ENCODE measurements around the gene TBXAS1.

Gene TBXAS1

GRCh38 chr7:140021603-140022002 lies 192.5 kb downstream of the TBXAS1 start:
- peaks cover 32% of the 10 kb centered on the region for H3K36me3 Mint-ChIP-seq
- no peaks in the 10 kb centered on the region for H3K4me1 Mint-ChIP-seq
- no peaks in the 10 kb centered on the region for H3K9me3 Mint-ChIP-seq
- H3K4me3 Mint-ChIP-seq = no peak overlapping the region
- DNase-seq = no peak
- no peak overlapping the region for H3K27ac Mint-ChIP-seq
- CTCF ChIA-PET = no interaction called here
- no peaks in the 10 kb centered on the region for H3K27me3 Mint-ChIP-seq

DNA sequence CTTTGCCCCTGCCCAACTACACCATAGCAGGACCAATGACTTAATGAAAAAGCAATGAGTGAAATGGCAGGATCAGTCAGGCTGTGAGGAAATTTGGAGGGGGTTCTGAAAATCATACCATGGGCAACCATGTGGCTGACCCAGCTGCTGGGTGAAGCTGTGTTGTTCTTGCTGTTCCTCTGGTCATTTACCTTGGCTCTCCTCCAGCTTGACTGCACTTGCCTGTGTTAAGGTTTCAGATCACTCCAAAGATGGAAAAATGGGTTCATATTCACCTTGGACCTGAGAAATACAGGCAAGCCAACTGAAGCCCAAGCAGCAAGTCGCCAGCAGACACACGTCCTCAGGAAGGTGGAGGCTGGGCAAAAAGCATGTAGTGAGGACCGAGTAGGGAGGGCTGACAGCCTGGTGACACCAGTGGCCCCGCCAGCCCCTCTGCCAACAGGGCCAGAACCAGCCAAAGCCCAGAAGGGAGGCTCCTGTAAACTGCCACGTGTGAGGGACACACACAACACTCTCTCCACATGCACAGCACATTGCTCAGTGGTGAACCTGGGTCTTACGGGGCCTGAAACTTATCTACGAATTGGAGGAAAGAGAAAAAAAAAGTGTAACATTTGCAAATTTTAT lies 193.6 kb downstream of the TBXAS1 start:
- Mint-ChIP-seq H3K36me3 (peaks cover 33% of the 10 kb centered on the region), H3K27ac (no peak overlapping the region), H3K4me1 (no peaks in the 10 kb centered on the region), H3K9me3 (no peaks in the 10 kb centered on the region), H3K4me3 (no peak overlapping the region), H3K27me3 (no peaks in the 10 kb centered on the region)
- DNase-seq = no peak
- CTCF ChIA-PET = no interaction called here

DNA sequence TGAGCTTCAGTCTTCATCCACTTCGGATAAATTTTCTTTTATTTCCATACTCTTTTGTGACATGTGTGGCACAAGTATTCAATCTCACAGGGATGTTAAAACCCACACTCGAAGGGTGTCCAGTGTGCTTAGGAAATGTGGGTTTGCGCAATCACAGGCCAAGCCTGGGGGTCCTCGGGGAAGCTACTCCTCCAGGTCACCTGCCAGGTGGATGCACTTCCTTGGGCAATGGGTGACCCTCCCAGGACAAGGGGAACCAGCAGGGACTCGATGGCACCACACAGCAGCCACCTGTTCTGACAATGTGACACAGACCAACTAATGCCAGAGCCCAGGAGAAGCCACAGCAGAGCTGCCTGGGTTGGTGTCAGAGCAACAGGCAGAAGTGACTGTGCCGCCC lies 194.7 kb downstream of the TBXAS1 start:
- Mint-ChIP-seq H3K9me3 (no peaks in the 10 kb centered on the region), H3K27me3 (no peaks in the 10 kb centered on the region), H3K36me3 (peaks cover 40% of the 10 kb centered on the region), H3K4me1 (peaks cover 6% of the 10 kb centered on the region), H3K4me3 (no peak overlapping the region), H3K27ac (no peak overlapping the region)
- CTCF ChIA-PET = no interaction called here
- no peak for DNase-seq

DNA sequence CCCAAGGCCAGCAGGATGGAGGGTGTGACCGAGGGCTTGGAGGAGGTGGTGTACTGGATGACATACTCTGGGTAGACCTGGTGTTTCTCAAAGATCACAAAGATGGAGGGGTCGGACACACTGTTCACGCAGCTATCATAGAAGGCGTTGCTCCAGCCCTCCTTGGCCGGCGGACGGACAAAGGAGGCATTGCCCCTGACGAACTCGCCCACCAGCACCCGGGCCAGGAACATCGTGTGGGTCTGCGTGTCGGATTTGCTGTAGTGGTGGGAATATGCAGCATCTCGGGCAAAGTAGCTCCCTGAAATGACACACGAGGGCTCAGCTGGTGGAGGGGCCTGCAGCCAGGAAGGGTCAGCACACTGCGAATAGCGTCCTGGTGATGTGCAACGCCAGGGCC lies 195.5 kb downstream of the TBXAS1 start:
- H3K36me3 Mint-ChIP-seq = peaks cover 42% of the 10 kb centered on the region
- H3K9me3 Mint-ChIP-seq = no peaks in the 10 kb centered on the region
- no peak overlapping the region for H3K27ac Mint-ChIP-seq
- CTCF ChIA-PET = no interaction called here
- H3K27me3 Mint-ChIP-seq = no peaks in the 10 kb centered on the region
- H3K4me1 Mint-ChIP-seq = peaks cover 6% of the 10 kb centered on the region
- no peak overlapping the region for H3K4me3 Mint-ChIP-seq
- DNase-seq = no peak

DNA sequence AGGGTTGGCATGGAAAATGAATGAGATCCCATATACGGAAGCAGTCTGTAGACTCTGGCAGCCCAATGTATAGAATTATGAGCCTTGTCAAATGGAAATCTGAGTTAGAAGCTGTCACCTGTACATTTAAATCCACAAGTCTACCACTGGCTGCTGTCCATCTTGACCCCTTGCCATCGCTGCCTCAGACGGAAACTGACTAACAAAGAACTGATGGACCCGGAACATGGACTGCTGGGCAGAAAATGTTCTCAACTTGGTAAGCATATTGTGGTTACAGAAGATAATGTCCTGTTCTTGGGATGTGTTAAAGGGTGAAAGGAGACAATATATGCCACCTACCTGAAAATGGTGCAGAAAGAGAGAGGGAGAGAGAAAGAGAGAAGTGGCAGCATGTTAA lies 196.2 kb downstream of the TBXAS1 start:
- CTCF ChIA-PET = no interaction called here
- Mint-ChIP-seq H3K9me3 (no peaks in the 10 kb centered on the region), H3K4me3 (no peak overlapping the region), H3K27me3 (no peaks in the 10 kb centered on the region), H3K36me3 (peaks cover 44% of the 10 kb centered on the region), H3K4me1 (peaks cover 6% of the 10 kb centered on the region), H3K27ac (no peak overlapping the region)
- DNase-seq = no peak

DNA sequence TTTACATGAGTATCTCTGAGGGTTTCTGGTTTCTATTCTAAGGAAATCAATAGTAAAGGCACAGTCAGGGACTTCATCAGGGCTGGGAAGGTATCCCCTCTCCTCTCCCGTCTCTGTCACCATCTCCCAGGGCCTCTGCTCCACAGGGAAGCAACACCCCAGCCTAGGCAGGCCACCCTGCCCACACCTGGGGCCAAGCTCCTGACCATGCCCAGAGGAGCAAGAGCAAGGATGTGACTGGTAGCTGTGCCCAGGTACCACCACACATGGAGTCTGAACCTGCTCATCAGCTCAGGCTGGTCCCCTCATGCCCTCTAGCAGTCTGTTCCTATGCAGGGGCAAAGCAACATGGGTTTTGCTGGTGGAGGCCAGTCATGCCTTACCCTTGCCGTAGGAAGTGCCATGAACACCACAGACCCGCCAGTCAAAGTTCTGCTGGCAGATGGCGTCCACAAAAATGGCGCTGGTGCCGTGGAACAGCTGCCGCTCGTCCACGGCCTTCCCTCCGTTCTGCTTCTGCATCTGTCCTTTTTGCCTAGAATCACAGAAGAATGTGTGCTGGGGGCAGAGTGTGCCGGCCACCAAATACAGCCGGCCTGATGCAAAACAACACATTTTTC lies 196.9 kb downstream of the TBXAS1 start:
- Mint-ChIP-seq H3K4me3 (no peak overlapping the region), H3K27me3 (no peaks in the 10 kb centered on the region), H3K9me3 (no peaks in the 10 kb centered on the region), H3K27ac (no peak overlapping the region), H3K36me3 (peaks cover 47% of the 10 kb centered on the region), H3K4me1 (peaks cover 6% of the 10 kb centered on the region)
- DNase-seq = no peak
- CTCF ChIA-PET = interaction anchor here (1.4 kb wide), 1 partner anchor 13 kb away, joined by 3 read pairs; no protein-coding TSS in a partner anchor

- H3K9me3 Mint-ChIP-seq = no peaks in the 10 kb centered on the region
- peaks cover 50% of the 10 kb centered on the region for H3K36me3 Mint-ChIP-seq
- H3K27ac Mint-ChIP-seq = no peak overlapping the region
- H3K4me1 Mint-ChIP-seq = peaks cover 6% of the 10 kb centered on the region
- DNase-seq = no peak
- no peaks in the 10 kb centered on the region for H3K27me3 Mint-ChIP-seq
- CTCF ChIA-PET = interaction anchor here (1.4 kb wide), 1 partner anchor 12 kb away, joined by 3 read pairs; no protein-coding TSS in a partner anchor
- no peak overlapping the region for H3K4me3 Mint-ChIP-seq
These were observed 197.9 kb downstream of the TBXAS1 start for GRCh38 chr7:140026935-140027334.

- H3K4me3 Mint-ChIP-seq = no peak overlapping the region
- peaks cover 10% of the 10 kb centered on the region for H3K4me1 Mint-ChIP-seq
- H3K9me3 Mint-ChIP-seq = no peaks in the 10 kb centered on the region
- CTCF ChIA-PET = no interaction called here
- H3K27ac Mint-ChIP-seq = no peak overlapping the region
- H3K27me3 Mint-ChIP-seq = no peaks in the 10 kb centered on the region
- DNase-seq = no peak
- H3K36me3 Mint-ChIP-seq = peaks cover 48% of the 10 kb centered on the region
These were observed 198.8 kb downstream of the TBXAS1 start for GRCh38 chr7:140027858-140028257.

GRCh38 chr7:140028311-140028710 lies 199.2 kb downstream of the TBXAS1 start:
- Mint-ChIP-seq H3K36me3 (peaks cover 46% of the 10 kb centered on the region), H3K9me3 (no peaks in the 10 kb centered on the region), H3K27me3 (no peaks in the 10 kb centered on the region), H3K4me1 (peaks cover 13% of the 10 kb centered on the region), H3K4me3 (no peak overlapping the region), H3K27ac (no peak overlapping the region)
- CTCF ChIA-PET = no interaction called here
- DNase-seq = no peak

DNA sequence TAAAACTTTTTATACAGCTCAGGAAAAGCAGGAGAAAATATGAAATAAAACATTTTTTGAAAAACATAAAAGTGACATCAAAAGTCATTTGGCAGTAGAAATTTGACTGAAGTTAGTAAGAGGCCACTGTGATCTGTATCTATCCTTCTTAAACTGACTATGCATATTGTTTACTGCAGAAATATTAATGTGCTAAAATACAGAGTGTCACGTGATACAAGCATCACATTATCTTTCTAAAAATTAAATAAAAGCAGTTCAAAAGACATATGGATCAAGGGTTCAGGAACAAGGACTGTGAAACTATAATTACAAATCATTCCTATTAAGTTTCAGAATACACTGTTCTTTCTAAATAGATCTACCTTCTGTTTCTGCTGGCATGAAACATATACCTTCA lies 200.0 kb downstream of the TBXAS1 start:
- DNase-seq = no peak
- no peaks in the 10 kb centered on the region for H3K27me3 Mint-ChIP-seq
- H3K9me3 Mint-ChIP-seq = no peaks in the 10 kb centered on the region
- peaks cover 47% of the 10 kb centered on the region for H3K36me3 Mint-ChIP-seq
- peaks cover 14% of the 10 kb centered on the region for H3K4me1 Mint-ChIP-seq
- no peak overlapping the region for H3K4me3 Mint-ChIP-seq
- H3K27ac Mint-ChIP-seq = no peak overlapping the region
- CTCF ChIA-PET = no interaction called here

- H3K27ac Mint-ChIP-seq = no peak overlapping the region
- H3K4me1 Mint-ChIP-seq = peaks cover 21% of the 10 kb centered on the region
- H3K4me3 Mint-ChIP-seq = no peak overlapping the region
- DNase-seq = no peak
- CTCF ChIA-PET = no interaction called here
- peaks cover 43% of the 10 kb centered on the region for H3K36me3 Mint-ChIP-seq
- no peaks in the 10 kb centered on the region for H3K27me3 Mint-ChIP-seq
- H3K9me3 Mint-ChIP-seq = no peaks in the 10 kb centered on the region
These were observed 202.3 kb downstream of the TBXAS1 start for GRCh38 chr7:140031364-140031763.

- H3K4me3 Mint-ChIP-seq = no peak overlapping the region
- CTCF ChIA-PET = no interaction called here
- no peak for DNase-seq
- H3K27ac Mint-ChIP-seq = no peak overlapping the region
- H3K27me3 Mint-ChIP-seq = no peaks in the 10 kb centered on the region
- H3K36me3 Mint-ChIP-seq = peaks cover 52% of the 10 kb centered on the region
- no peaks in the 10 kb centered on the region for H3K9me3 Mint-ChIP-seq
- peaks cover 26% of the 10 kb centered on the region for H3K4me1 Mint-ChIP-seq
These were observed 204.0 kb downstream of the TBXAS1 start for GRCh38 chr7:140033036-140033435.

GRCh38 chr7:140033779-140034363 lies 204.8 kb downstream of the TBXAS1 start:
- no peaks in the 10 kb centered on the region for H3K9me3 Mint-ChIP-seq
- H3K27me3 Mint-ChIP-seq = no peaks in the 10 kb centered on the region
- H3K27ac Mint-ChIP-seq = no peak overlapping the region
- H3K4me1 Mint-ChIP-seq = peaks cover 24% of the 10 kb centered on the region
- no peak for DNase-seq
- CTCF ChIA-PET = no interaction called here
- peaks cover 53% of the 10 kb centered on the region for H3K36me3 Mint-ChIP-seq
- no peak overlapping the region for H3K4me3 Mint-ChIP-seq

- Mint-ChIP-seq H3K27me3 (no peaks in the 10 kb centered on the region), H3K4me3 (no peak overlapping the region), H3K4me1 (peaks cover 30% of the 10 kb centered on the region), H3K9me3 (no peaks in the 10 kb centered on the region), H3K36me3 (peaks cover 56% of the 10 kb centered on the region), H3K27ac (no peak overlapping the region)
- DNase-seq = no peak
- CTCF ChIA-PET = no interaction called here
These were observed 205.4 kb downstream of the TBXAS1 start for GRCh38 chr7:140034421-140034820.
